SK-N-SH treated with all-trans-retinoic acid at 6 μM for 48 hours (cell line): ENCODE measurements around the gene DHX30.

ENCODE experiments used
- ATAC-seq: fragments of 200-7000 bp; cut with Tn5 transposase; 3 replicates; pipeline ENCODE4 v1.9.1; 2020; ENCODE audit warnings: mild to moderate bottlenecking, moderate library complexity
- ARNTL ChIP-seq: fragments of 450-650 bp; formaldehyde crosslinking; IDR thresholded peaks from 2 replicates; pipeline ENCODE4 v1.5.0; 2020; ENCODE audit warnings: low read depth, mild to moderate bottlenecking, moderate library complexity, borderline replicate concordance
- BACH2 ChIP-seq: fragments of 250-450 bp; sonication (Bioruptor Pico); IDR thresholded peaks from 2 replicates; pipeline ENCODE4 v1.9.0; 2021; ENCODE audit warnings: mild to moderate bottlenecking, borderline replicate concordance
- CREB5 ChIP-seq: fragments of 250-450 bp; sonication (Bioruptor Pico); IDR thresholded peaks from 2 replicates; pipeline ENCODE4 v1.5.1; 2020; ENCODE audit warnings: low read depth, mild to moderate bottlenecking, moderate library complexity
- CSDC2 ChIP-seq: fragments of 250-450 bp; sonication (Bioruptor Pico); IDR thresholded peaks from 2 replicates; pipeline ENCODE4 v1.5.0; 2020; ENCODE audit warnings: mild to moderate bottlenecking, moderate library complexity
- ESRRG ChIP-seq: fragments of 250-450 bp; sonication (Bioruptor Pico); IDR thresholded peaks from 2 replicates; pipeline ENCODE4 v1.6.1; 2021; ENCODE audit warnings: mild to moderate bottlenecking
- GLIS3 ChIP-seq: fragments of 250-450 bp; sonication (Bioruptor Pico); IDR thresholded peaks from 2 replicates; pipeline ENCODE4 v1.5.0; 2020; ENCODE audit warnings: mild to moderate bottlenecking, moderate library complexity
- ISL1 ChIP-seq: fragments of 250-450 bp; sonication (Bioruptor Pico); IDR thresholded peaks from 2 replicates; pipeline ENCODE4 v2.1.2; 2022; ENCODE audit warnings: mild to moderate bottlenecking, moderate library complexity
- OSR1 ChIP-seq: fragments of 250-450 bp; sonication (Bioruptor Pico); IDR thresholded peaks from 2 replicates; pipeline ENCODE4 v1.8.0; 2022; ENCODE audit warnings: moderate library complexity, mild to moderate bottlenecking, inconsistent platforms
- PATZ1 ChIP-seq: fragments of 250-450 bp; sonication (Bioruptor Pico); IDR thresholded peaks from 2 replicates; pipeline ENCODE4 v1.8.0; 2020; ENCODE audit warnings: mild to moderate bottlenecking, moderate library complexity, borderline replicate concordance
- POU6F1 ChIP-seq: fragments of 250-450 bp; sonication (Bioruptor Pico); IDR thresholded peaks from 2 replicates; pipeline ENCODE4 v1.8.0; 2021; ENCODE audit warnings: low read depth, mild to moderate bottlenecking, moderate library complexity, borderline replicate concordance
- PPARA ChIP-seq: fragments of 250-450 bp; sonication (Bioruptor Pico); IDR thresholded peaks from 2 replicates; pipeline ENCODE4 v1.5.0; 2020; ENCODE audit warnings: mild to moderate bottlenecking, borderline replicate concordance
- RARB ChIP-seq: fragments of 250-450 bp; sonication (Bioruptor Pico); IDR thresholded peaks from 2 replicates; pipeline ENCODE4 v1.8.0; 2021; ENCODE audit warnings: mild to moderate bottlenecking, moderate library complexity
- TCF4 ChIP-seq: fragments of 250-450 bp; sonication (Bioruptor Pico); IDR thresholded peaks from 2 replicates; pipeline ENCODE4 v1.8.0; 2021; ENCODE audit warnings: mild to moderate bottlenecking, moderate library complexity, borderline replicate concordance
- TOX ChIP-seq: fragments of 250-450 bp; sonication (Bioruptor Pico); IDR thresholded peaks from 2 replicates; pipeline ENCODE4 v1.8.0; 2021; ENCODE audit warnings: mild to moderate bottlenecking, moderate library complexity, borderline replicate concordance
- TSHZ2 ChIP-seq: fragments of 250-450 bp; sonication (Bioruptor Pico); IDR thresholded peaks from 2 replicates; pipeline ENCODE4 v1.5.0; 2020; ENCODE audit warnings: mild to moderate bottlenecking, moderate library complexity
- ZC3H10 ChIP-seq: fragments of 250-450 bp; sonication (Bioruptor Pico); IDR thresholded peaks from 2 replicates; pipeline ENCODE4 v1.5.1; 2021; ENCODE audit warnings: mild to moderate bottlenecking, moderate library complexity
- ZFP3 ChIP-seq: fragments of 250-450 bp; sonication (Bioruptor Pico); IDR thresholded peaks from 2 replicates; pipeline ENCODE4 v1.5.0; 2020; ENCODE audit warnings: mild to moderate bottlenecking, moderate library complexity
- ZNF565 ChIP-seq: fragments of 450-650 bp; formaldehyde crosslinking; conservative IDR thresholded peaks from 2 replicates; pipeline ENCODE4 v1.5.0; 2020; ENCODE audit warnings: low read depth, mild to moderate bottlenecking, moderate library complexity
- ZNF70 ChIP-seq: fragments of 450-650 bp; formaldehyde crosslinking; IDR thresholded peaks from 2 replicates; pipeline ENCODE4 v1.5.0; 2020; ENCODE audit warnings: mild to moderate bottlenecking, moderate library complexity
- ZNF8 ChIP-seq: fragments of 450-650 bp; formaldehyde crosslinking; IDR thresholded peaks from 2 replicates; pipeline ENCODE4 v1.5.0; 2020; ENCODE audit warnings: mild to moderate bottlenecking, moderate library complexity

The DHX30 gene

GRCh38 chr3:47766186-47766585 lies 36.8 kb upstream of the DHX30 start:
- no peak for ATAC-seq
- TF ChIP-seq OSR1 (CRISPR knock-in tag) = no peak
- TF ChIP-seq ISL1 (CRISPR knock-in tag) = no peak
- TF ChIP-seq ZNF70 = no peak
- TF ChIP-seq ESRRG (CRISPR knock-in tag) = no peak
- no peak for TF ChIP-seq ZNF565 (CRISPR knock-in tag)
- no peak for TF ChIP-seq BACH2 (CRISPR knock-in tag)
- TF ChIP-seq PPARA (CRISPR knock-in tag) = no peak

GRCh38 chr3:47772047-47772446 lies 30.9 kb upstream of the DHX30 start:
- no peak for ATAC-seq
- TF ChIP-seq PPARA (CRISPR knock-in tag) (no peak), CSDC2 (CRISPR knock-in tag) (no peak), ZC3H10 (CRISPR knock-in tag) (no peak), POU6F1 (no peak), OSR1 (CRISPR knock-in tag) (no peak), TSHZ2 (CRISPR knock-in tag) (no peak), GLIS3 (no peak)

- no peak for ATAC-seq
- TF ChIP-seq POU6F1 (no peak), OSR1 (CRISPR knock-in tag) (no peak), ZFP3 (CRISPR knock-in tag) (no peak), TOX (CRISPR knock-in tag) (no peak), ZC3H10 (CRISPR knock-in tag) (no peak), ISL1 (CRISPR knock-in tag) (no peak), ZNF70 (no peak), GLIS3 (no peak), ESRRG (CRISPR knock-in tag) (no peak), PPARA (CRISPR knock-in tag) (no peak), ZNF8 (CRISPR knock-in tag) (no peak), TCF4 (CRISPR knock-in tag) (no peak), TSHZ2 (CRISPR knock-in tag) (no peak), ARNTL (CRISPR knock-in tag) (no peak), CREB5 (CRISPR knock-in tag) (no peak), BACH2 (CRISPR knock-in tag) (no peak), PATZ1 (CRISPR knock-in tag) (no peak), RARB (CRISPR knock-in tag) (no peak)
Measured at GRCh38 chr3:47772788-47773187, 30.1 kb upstream of the DHX30 start.
